Progenitor cell of endocrine pancreas (in vitro differentiated cells): ENCODE measurements around the gene DLX2. TPM values are rescaled to one million over a fixed set of nuclear protein-coding genes. Genes with fewer than 3 reads are reported as not detected.

ENCODE experiments used
- DNase-seq: peaks from one replicate; pipeline ENCODE4 v3.0.0; 2021; ENCODE audit warnings: low spot score; ENCODE audit not compliant: unreplicated experiment
- H3K27ac Mint-ChIP-seq: 2 replicates; pipeline ENCODE4 v1.8.0; 2021; ENCODE audit warnings: mild to moderate bottlenecking, moderate library complexity, mixed read lengths
- H3K27me3 Mint-ChIP-seq: 2 replicates; pipeline ENCODE4 v1.8.0; 2021; ENCODE audit warnings: mixed read lengths
- H3K36me3 Mint-ChIP-seq: 2 replicates; pipeline ENCODE4 v1.8.0; 2022; ENCODE audit warnings: mixed read lengths; ENCODE audit not compliant: insufficient read depth
- H3K4me1 Mint-ChIP-seq: 2 replicates; pipeline ENCODE4 v1.8.0; 2021; ENCODE audit warnings: low read depth, mixed read lengths
- H3K4me3 Mint-ChIP-seq: 2 replicates; pipeline ENCODE4 v1.8.0; 2021; ENCODE audit warnings: low read depth, mild to moderate bottlenecking, moderate library complexity, mixed read lengths
- H3K9me3 Mint-ChIP-seq: 2 replicates; pipeline ENCODE4 v1.8.0; 2021; ENCODE audit warnings: low read depth, mixed read lengths
- total RNA-seq: library from RNA; stranded (reverse); gene quantifications from 2 replicates; pipeline ENCODE4 v1.2.1, GENCODE V29; 2021
- TF ChIP-seq, protein P1 (sequence below): fragments of 200-600 bp; sonication (generic); IDR thresholded peaks from one replicate; pipeline ENCODE4 v1.5.0; 2021; ENCODE audit warnings: antibody characterized with exemption, mild to moderate bottlenecking; ENCODE audit not compliant: unreplicated experiment

Gene DLX2
- total RNA-seq, 1 donor from 2014 or later: 1.7 TPM

GRCh38 chr2:172100935-172101820 is 1.5 kb downstream of the DLX2 start:
- peak overlapping the region; percentile 59 for H3K4me3 Mint-ChIP-seq
- H3K27me3 Mint-ChIP-seq: peaks cover 85% of the 10 kb centered on the region
- H3K9me3 Mint-ChIP-seq: no peaks in the 10 kb centered on the region
- H3K36me3 Mint-ChIP-seq: no peaks in the 10 kb centered on the region
- DNase-seq: no peak
- TF ChIP-seq, protein P1, sequence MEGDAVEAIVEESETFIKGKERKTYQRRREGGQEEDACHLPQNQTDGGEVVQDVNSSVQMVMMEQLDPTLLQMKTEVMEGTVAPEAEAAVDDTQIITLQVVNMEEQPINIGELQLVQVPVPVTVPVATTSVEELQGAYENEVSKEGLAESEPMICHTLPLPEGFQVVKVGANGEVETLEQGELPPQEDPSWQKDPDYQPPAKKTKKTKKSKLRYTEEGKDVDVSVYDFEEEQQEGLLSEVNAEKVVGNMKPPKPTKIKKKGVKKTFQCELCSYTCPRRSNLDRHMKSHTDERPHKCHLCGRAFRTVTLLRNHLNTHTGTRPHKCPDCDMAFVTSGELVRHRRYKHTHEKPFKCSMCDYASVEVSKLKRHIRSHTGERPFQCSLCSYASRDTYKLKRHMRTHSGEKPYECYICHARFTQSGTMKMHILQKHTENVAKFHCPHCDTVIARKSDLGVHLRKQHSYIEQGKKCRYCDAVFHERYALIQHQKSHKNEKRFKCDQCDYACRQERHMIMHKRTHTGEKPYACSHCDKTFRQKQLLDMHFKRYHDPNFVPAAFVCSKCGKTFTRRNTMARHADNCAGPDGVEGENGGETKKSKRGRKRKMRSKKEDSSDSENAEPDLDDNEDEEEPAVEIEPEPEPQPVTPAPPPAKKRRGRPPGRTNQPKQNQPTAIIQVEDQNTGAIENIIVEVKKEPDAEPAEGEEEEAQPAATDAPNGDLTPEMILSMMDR: no peak
- H3K4me1 Mint-ChIP-seq: peaks cover 20% of the 10 kb centered on the region
- peak overlapping the region; percentile 45 for H3K27ac Mint-ChIP-seq

DNA sequence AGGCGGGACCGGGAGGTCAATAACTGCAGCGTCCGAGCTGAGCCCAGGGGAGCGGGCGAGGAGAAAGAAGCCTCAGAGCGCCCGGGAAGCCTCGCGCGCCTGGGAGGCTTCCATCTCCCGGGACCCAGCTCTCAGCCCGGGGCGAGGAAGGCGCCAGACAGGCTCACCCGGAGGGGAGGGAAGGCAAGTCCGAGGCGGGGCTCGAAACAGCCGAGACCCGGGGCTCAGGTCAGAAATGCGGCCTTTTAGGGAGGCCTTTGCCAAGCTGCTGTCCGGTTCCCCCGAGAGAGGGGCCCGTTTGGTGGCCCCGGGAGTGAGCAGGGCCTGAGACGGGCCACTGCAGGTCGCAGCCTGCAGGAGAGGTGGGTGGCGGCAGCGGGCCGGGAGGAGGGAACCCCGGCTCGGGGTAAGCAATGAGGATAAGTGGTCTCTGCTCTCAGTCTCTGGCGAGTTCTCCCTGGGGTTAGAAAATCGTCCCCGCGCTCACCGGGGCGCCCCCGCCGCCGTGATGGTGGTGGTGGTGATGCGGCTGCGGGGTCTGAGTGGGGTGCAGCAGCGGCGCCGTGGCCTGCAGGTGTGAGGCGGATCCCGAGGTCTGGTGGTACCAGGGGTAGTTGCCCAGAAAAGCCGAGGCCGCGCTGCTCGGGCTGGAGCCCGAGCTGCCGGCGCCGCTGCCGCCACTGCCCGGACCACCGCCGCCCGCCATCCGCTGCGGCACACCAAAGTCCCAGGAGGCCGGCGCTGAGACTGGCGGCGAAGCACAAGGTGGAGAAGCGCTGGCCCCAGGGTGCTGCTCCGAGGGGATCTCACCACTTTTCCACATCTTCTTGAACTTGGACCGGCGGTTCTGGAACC is 2.4 kb downstream of the DLX2 start:
- DNase-seq: no peak
- peak overlapping the region; percentile 57 for H3K4me3 Mint-ChIP-seq
- TF ChIP-seq, protein P1: no peak
- no peaks in the 10 kb centered on the region for H3K9me3 Mint-ChIP-seq
- peaks cover 85% of the 10 kb centered on the region for H3K27me3 Mint-ChIP-seq
- no peaks in the 10 kb centered on the region for H3K36me3 Mint-ChIP-seq
- peaks cover 19% of the 10 kb centered on the region for H3K4me1 Mint-ChIP-seq
- no peak overlapping the region for H3K27ac Mint-ChIP-seq

DNA sequence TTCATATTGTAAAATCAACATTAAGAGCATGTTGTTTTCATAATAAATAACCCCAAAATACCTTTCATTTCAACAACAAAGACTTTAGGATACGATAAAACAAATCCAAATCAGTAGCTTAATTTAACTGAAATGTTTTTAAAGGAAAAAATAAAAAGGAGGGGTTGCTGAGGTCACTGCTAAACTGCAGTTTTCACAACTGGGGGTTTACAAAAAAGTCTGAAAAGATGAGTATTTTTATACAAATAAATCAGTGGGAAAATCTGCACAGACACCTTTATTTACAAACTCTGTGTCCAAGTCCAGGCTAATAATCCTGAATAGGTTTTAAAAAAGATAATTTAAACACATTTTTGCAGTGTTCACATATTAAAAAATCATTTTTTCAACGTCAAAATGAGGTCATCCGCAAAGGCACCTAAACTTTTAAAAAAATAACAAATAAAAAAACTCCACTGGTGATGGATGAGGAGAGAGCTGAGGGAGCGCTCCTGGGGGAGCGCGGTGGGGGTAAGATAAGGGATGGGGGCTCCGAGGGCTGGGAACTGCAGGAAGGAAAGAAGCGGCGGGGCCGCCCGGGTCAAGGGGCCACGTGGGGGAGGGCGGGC is 3.1 kb downstream of the DLX2 start:
- Mint-ChIP-seq H3K36me3 (no peaks in the 10 kb centered on the region), H3K27ac (no peak overlapping the region), H3K9me3 (no peaks in the 10 kb centered on the region), H3K4me1 (peaks cover 21% of the 10 kb centered on the region), H3K27me3 (peaks cover 83% of the 10 kb centered on the region), H3K4me3 (peak overlapping the region; percentile 38)
- DNase-seq: no peak
- TF ChIP-seq, protein P1: no peak

DNA sequence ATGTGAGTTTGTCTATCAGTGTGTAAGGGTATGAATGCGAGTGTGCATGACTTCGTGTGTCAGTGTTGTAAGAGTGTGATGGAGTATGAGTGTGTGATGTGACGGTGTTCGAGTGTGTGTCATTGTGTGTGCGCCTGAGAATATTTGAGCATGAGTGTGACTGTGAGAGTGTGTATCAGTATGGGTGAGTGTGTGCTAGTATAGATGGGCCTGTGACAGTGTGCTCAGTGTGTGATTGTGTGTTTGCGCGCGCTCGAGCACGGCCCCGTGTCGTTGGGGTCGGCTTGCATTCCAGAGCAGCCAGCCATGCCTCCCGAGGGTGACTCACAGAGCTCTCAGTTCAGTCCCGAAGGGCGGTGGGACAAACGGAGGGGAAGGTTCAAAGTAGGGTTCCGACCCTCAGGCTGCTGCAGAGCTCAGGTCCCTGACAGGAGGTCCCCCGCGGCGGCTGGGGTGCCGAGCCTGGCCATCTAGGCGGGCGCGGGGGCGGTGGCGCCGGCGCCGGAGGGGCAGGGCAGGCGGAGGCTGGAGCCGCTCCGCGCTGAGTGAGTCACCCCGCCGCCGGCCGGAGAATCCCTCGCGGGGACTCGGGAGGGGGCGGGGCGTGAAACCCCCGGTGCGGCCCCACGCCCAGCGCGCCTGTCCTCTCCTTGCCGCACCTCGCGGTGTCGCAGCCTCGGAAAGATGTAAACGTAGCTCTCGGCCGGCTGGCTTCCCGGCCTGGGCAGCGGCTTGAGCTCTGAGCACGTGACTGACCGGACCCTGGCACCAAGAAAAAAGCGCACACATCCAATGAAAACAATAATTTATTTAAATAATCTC is 3.8 kb downstream of the DLX2 start:
- Mint-ChIP-seq H3K4me3 (peak overlapping the region; percentile 52), H3K36me3 (no peaks in the 10 kb centered on the region), H3K4me1 (peaks cover 21% of the 10 kb centered on the region), H3K27me3 (peaks cover 82% of the 10 kb centered on the region), H3K9me3 (no peaks in the 10 kb centered on the region), H3K27ac (peak overlapping the region; percentile 30)
- DNase-seq: no peak
- TF ChIP-seq, protein P1: no peak
